Liver (tissue), 9 donors: Measurements from ENCODE around the gene DGKA. TPM values are rescaled to one million over a fixed set of nuclear protein-coding genes. Genes with fewer than 3 reads are reported as not detected.

Experiments used
- DNase-seq: peaks from one replicate; pipeline ENCODE4 v3.0.0-alpha.2; 2017; ENCODE audit warnings: low spot score
- H3K27ac ChIP-seq, 2 donors: one replicate each; pipeline ENCODE4 v1.7.0; 2013; ENCODE audit warnings: inconsistent platforms in 2 of 2, low read length in 2 of 2, control low read depth in 1 of 2, low read depth in 1 of 2, mild to moderate bottlenecking in 1 of 2
- H3K27me3 ChIP-seq, 4 donors: one replicate each; pipeline versions ENCODE4 v1.6.1 to v1.7.0; 2013; ENCODE audit warnings: low read length in 3 of 4, inconsistent platforms in 1 of 4, mild to moderate bottlenecking in 1 of 4, moderate library complexity in 1 of 4; ENCODE audit not compliant: control insufficient read depth in 4 of 4, insufficient read depth in 4 of 4
- H3K36me3 ChIP-seq, 4 donors: one replicate each; pipeline versions ENCODE4 v1.6.1 to v1.7.0; 2013; ENCODE audit warnings: low read length in 3 of 4, mild to moderate bottlenecking in 3 of 4, low read depth in 1 of 4, moderate library complexity in 1 of 4; ENCODE audit not compliant: control insufficient read depth in 4 of 4, insufficient read depth in 3 of 4
- H3K4me1 ChIP-seq, 4 donors: one replicate each; pipeline versions ENCODE4 v1.6.1 to v1.7.0; 2013; ENCODE audit warnings: low read length in 3 of 4, mild to moderate bottlenecking in 3 of 4, moderate library complexity in 1 of 4; ENCODE audit not compliant: control insufficient read depth in 4 of 4, insufficient read depth in 4 of 4
- H3K4me3 ChIP-seq, 3 donors: one replicate each; pipeline versions ENCODE4 v1.6.1 to v1.7.0; 2013; ENCODE audit warnings: low read length in 3 of 3, control low read depth in 1 of 3, low read depth in 1 of 3, mild to moderate bottlenecking in 1 of 3
- H3K9ac ChIP-seq, 2 donors: one replicate each; pipeline ENCODE4 v1.7.0; 2013; ENCODE audit warnings: low read length in 2 of 2, mild to moderate bottlenecking in 2 of 2, moderate library complexity in 2 of 2, control low read depth in 1 of 2, low read depth in 1 of 2
- H3K9me3 ChIP-seq, 4 donors: one replicate each; pipeline versions ENCODE4 v1.6.1 to v1.7.0; 2013; ENCODE audit warnings: low read length in 3 of 4; ENCODE audit not compliant: control insufficient read depth in 4 of 4
- EGR1 ChIP-seq, 2 donors: IDR thresholded peaks; 2 replicates each; pipeline ENCODE4 v1.6.1; 2016 to 2018; ENCODE audit warnings: antibody characterized with exemption in 2 of 2, low read depth in 2 of 2
- FOXA1 ChIP-seq: IDR thresholded peaks from 2 replicates; pipeline ENCODE4 v1.6.1; 2016; ENCODE audit warnings: antibody characterized with exemption
- FOXA2 ChIP-seq: IDR thresholded peaks from 2 replicates; pipeline ENCODE4 v1.6.1; 2016; ENCODE audit warnings: antibody characterized with exemption
- GABPA ChIP-seq, 2 donors: IDR thresholded peaks in 1 of 2; conservative IDR thresholded peaks in 1 of 2; 2 replicates each; pipeline ENCODE4 v1.6.1; 2016; ENCODE audit warnings: antibody characterized with exemption in 2 of 2, mild to moderate bottlenecking in 1 of 2, moderate library complexity in 1 of 2
- HNF4A ChIP-seq, 2 donors: conservative IDR thresholded peaks; 2 replicates each; pipeline ENCODE4 v1.6.1; 2016; ENCODE audit warnings: antibody characterized with exemption in 2 of 2, mild to moderate bottlenecking in 2 of 2
- HNF4G ChIP-seq: IDR thresholded peaks from 2 replicates; pipeline ENCODE4 v1.6.1; 2016; ENCODE audit warnings: antibody characterized with exemption
- JUND ChIP-seq, 2 donors: IDR thresholded peaks; 2 replicates each; pipeline ENCODE4 v1.6.1; 2016; ENCODE audit warnings: antibody characterized with exemption in 2 of 2
- NR2F2 ChIP-seq: IDR thresholded peaks from 2 replicates; pipeline ENCODE4 v1.6.1; 2016; ENCODE audit warnings: antibody characterized with exemption
- RAD21 ChIP-seq, 2 donors: IDR thresholded peaks; 2 replicates each; pipeline ENCODE4 v1.6.1; 2016; ENCODE audit warnings: antibody characterized with exemption in 2 of 2, mild to moderate bottlenecking in 2 of 2
- RXRA ChIP-seq, 2 donors: IDR thresholded peaks; 2 replicates each; pipeline ENCODE4 v1.6.1; 2017 to 2018; ENCODE audit warnings: antibody characterized with exemption in 2 of 2, mild to moderate bottlenecking in 1 of 2
- SP1 ChIP-seq: IDR thresholded peaks from 2 replicates; pipeline ENCODE4 v1.6.1; 2018; ENCODE audit warnings: antibody characterized with exemption, mild to moderate bottlenecking
- TAF1 ChIP-seq: conservative IDR thresholded peaks from 2 replicates; pipeline ENCODE4 v1.6.1; 2016; ENCODE audit warnings: antibody characterized with exemption, mild to moderate bottlenecking
- YY1 ChIP-seq: IDR thresholded peaks from 2 replicates; pipeline ENCODE4 v1.6.1; 2016; ENCODE audit warnings: antibody characterized with exemption, mild to moderate bottlenecking
- ZBTB33 ChIP-seq: IDR thresholded peaks from 2 replicates; pipeline ENCODE4 v1.6.1; 2016; ENCODE audit warnings: antibody characterized with exemption
- WGBS: extraction: QIAGEN DNeasy Blood & Tissue Kit; methylation state at CpG from one replicate; pipeline ENCODE4 v1.1.7; 2013; 5-methylcytosine and 5-hydroxymethylcytosine counted together
- polyA plus RNA-seq, 2 donors: library from polyadenylated mRNA; stranded (reverse) in 1 of 2; unstranded in 1 of 2; fragments of 200-250 nt in 1 of 2; fragments of >200 nt in 1 of 2; fragmentation: Nextera tagmentation in 1 of 2; extraction: Ambion mirVana in 1 of 2; gene quantifications; one replicate each; pipeline versions ENCODE4 v1.2.1 to v1.2.3, GENCODE V29; 2013 to 2015
- total RNA-seq, 2 donors: library from RNA; depleted of rRNA; stranded (reverse); fragments of >200 nt; gene quantifications; one replicate each; pipeline ENCODE4 v1.2.3, GENCODE V29; 2014
- TF ChIP-seq, protein P1 (sequence below): IDR thresholded peaks from 2 replicates; pipeline ENCODE4 v1.6.1; 2016; ENCODE audit warnings: antibody characterized with exemption
- TF ChIP-seq, protein P2 (sequence below): fragments of 150-350 bp; IDR thresholded peaks from 2 replicates; pipeline ENCODE4 v1.5.1; 2017; ENCODE audit warnings: improper control_type of control experiment, low read depth, low read length; ENCODE audit not compliant: missing input control
- TF ChIP-seq, protein P3 (sequence below): IDR thresholded peaks from 2 replicates; pipeline ENCODE4 v1.6.1; 2016; ENCODE audit warnings: antibody characterized with exemption
- TF ChIP-seq, protein P4 (sequence below): IDR thresholded peaks from 2 replicates; pipeline ENCODE4 v1.6.1; 2016; ENCODE audit warnings: antibody characterized with exemption, mild to moderate bottlenecking
- donor health status: healthy.
- donor health status: healthy.
- donor health status: healthy.
- donor health status: healthy.
- donor health status: healthy.

The DGKA gene
- total and polyA plus RNA-seq, 4 donors = 2.1 to 10.5 (median 5.1) TPM

DNA sequence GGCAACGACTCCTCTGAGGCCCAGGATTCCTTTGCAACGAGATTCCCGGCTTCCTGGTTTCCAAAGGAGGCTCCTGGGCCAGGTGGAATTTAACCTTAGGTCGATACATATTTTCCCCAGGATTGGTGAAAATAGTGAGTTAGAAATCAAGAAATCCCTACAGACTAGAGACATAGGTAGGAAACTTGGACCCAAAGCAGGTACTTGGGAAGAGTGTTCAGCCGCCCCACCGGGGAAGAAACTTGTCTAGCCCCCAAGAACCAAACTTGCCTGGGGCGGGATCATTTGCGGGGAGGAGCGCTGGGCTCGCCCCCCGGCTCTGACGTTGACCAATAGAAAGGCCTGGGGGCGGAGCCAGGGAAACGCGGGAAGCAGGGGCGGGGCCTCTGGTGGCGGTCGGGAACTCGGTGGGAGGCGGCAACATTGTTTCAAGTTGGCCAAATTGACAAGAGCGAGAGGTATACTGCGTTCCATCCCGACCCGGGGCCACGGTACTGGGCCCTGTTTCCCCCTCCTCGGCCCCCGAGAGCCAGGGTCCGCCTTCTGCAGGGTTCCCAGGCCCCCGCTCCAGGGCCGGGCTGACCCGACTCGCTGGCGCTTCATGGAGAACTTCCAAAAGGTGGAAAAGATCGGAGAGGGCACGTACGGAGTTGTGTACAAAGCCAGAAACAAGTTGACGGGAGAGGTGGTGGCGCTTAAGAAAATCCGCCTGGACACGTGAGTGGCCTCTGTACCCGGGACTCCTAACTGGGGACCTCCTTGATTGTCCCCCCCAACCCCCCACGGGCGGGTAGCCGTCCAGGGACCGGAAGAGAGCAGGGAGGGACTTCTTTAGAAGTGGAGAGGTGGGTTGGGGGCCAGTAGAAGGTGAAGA is 35.7 kb downstream of the DGKA start, which contains the start of gene CDK2:
Gene CDK2, plus strand, starts transcription at position 423 of the 874 bp plus-strand sequence. Its CDS starts 179 bp downstream, at position 602.
- Histone ChIP-seq H3K36me3 (peaks cover 0 to 4% (median 0%) of the 10 kb centered on the region in 4 donors), H3K9ac (peak within 1 kb of the TSS; percentile 65 to 80), H3K9me3 (no peaks in the 10 kb centered on the region), H3K4me3 (peak within 1 kb of the TSS; percentile 62 to 88 (median 64)), H3K4me1 (peaks cover 7 to 17% (median 11%) of the 10 kb centered on the region in 4 donors), H3K27me3 (no peaks in the 10 kb centered on the region), H3K27ac (peak within 1 kb of the TSS; percentile 65 to 86)
- WGBS = under 1% methylated on average over 45 of the region's 45 CpGs
- TF ChIP-seq GABPA (IDR thresholded peaks at IDR 0.05 in 1 of 2, conservative IDR thresholded peaks at IDR 0.05 in 1 of 2) (no peak), JUND (IDR thresholded peaks at IDR 0.05) (peak in 1 of 2 donors; percentile 31), TAF1 (peak; percentile 27), EGR1 (IDR thresholded peaks at IDR 0.05; ENCODE audit: low read depth in 2 of 2) (no peak), RXRA (IDR thresholded peaks at IDR 0.05) (peak in 1 of 2 donors; percentile 19), HNF4A (conservative IDR thresholded peaks at IDR 0.05) (peak; percentile 59 to 69), FOXA2 (no peak), FOXA1 (no peak), HNF4G (no peak), RAD21 (IDR thresholded peaks at IDR 0.05) (peak; percentile 4 to 14), NR2F2 (peak; percentile 7), SP1 (peak; percentile 66)
- TF ChIP-seq, protein P1, sequence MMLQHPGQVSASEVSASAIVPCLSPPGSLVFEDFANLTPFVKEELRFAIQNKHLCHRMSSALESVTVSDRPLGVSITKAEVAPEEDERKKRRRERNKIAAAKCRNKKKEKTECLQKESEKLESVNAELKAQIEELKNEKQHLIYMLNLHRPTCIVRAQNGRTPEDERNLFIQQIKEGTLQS = no peak
- TF ChIP-seq, protein P2, sequence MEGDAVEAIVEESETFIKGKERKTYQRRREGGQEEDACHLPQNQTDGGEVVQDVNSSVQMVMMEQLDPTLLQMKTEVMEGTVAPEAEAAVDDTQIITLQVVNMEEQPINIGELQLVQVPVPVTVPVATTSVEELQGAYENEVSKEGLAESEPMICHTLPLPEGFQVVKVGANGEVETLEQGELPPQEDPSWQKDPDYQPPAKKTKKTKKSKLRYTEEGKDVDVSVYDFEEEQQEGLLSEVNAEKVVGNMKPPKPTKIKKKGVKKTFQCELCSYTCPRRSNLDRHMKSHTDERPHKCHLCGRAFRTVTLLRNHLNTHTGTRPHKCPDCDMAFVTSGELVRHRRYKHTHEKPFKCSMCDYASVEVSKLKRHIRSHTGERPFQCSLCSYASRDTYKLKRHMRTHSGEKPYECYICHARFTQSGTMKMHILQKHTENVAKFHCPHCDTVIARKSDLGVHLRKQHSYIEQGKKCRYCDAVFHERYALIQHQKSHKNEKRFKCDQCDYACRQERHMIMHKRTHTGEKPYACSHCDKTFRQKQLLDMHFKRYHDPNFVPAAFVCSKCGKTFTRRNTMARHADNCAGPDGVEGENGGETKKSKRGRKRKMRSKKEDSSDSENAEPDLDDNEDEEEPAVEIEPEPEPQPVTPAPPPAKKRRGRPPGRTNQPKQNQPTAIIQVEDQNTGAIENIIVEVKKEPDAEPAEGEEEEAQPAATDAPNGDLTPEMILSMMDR = no peak
- TF ChIP-seq, protein P3, sequence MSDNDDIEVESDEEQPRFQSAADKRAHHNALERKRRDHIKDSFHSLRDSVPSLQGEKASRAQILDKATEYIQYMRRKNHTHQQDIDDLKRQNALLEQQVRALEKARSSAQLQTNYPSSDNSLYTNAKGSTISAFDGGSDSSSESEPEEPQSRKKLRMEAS = no peak
- peak; percentile 95 for DNase-seq

- Histone ChIP-seq H3K9me3 (no peaks in the 10 kb centered on the region), H3K27me3 (no peaks in the 10 kb centered on the region), H3K4me1 (peaks cover 10 to 30% (median 20%) of the 10 kb centered on the region in 4 donors), H3K27ac (no peak overlapping the region), H3K36me3 (peaks cover 0 to 4% (median 0%) of the 10 kb centered on the region in 4 donors), H3K4me3 (no peak overlapping the region), H3K9ac (no peak overlapping the region)
- 95% methylated on average over 4 of the region's 4 CpGs for WGBS
- DNase-seq = no peak
- TF ChIP-seq, protein P2 = no peak
- TF ChIP-seq RXRA (IDR thresholded peaks at IDR 0.05) (no peak), SP1 (no peak), GABPA (IDR thresholded peaks at IDR 0.05 in 1 of 2, conservative IDR thresholded peaks at IDR 0.05 in 1 of 2) (no peak), NR2F2 (no peak), HNF4A (conservative IDR thresholded peaks at IDR 0.05) (no peak), EGR1 (IDR thresholded peaks at IDR 0.05; ENCODE audit: low read depth in 2 of 2) (no peak), HNF4G (no peak), YY1 (no peak), JUND (IDR thresholded peaks at IDR 0.05) (no peak), ZBTB33 (no peak), RAD21 (IDR thresholded peaks at IDR 0.05) (no peak), FOXA1 (no peak)
- TF ChIP-seq, protein P4, sequence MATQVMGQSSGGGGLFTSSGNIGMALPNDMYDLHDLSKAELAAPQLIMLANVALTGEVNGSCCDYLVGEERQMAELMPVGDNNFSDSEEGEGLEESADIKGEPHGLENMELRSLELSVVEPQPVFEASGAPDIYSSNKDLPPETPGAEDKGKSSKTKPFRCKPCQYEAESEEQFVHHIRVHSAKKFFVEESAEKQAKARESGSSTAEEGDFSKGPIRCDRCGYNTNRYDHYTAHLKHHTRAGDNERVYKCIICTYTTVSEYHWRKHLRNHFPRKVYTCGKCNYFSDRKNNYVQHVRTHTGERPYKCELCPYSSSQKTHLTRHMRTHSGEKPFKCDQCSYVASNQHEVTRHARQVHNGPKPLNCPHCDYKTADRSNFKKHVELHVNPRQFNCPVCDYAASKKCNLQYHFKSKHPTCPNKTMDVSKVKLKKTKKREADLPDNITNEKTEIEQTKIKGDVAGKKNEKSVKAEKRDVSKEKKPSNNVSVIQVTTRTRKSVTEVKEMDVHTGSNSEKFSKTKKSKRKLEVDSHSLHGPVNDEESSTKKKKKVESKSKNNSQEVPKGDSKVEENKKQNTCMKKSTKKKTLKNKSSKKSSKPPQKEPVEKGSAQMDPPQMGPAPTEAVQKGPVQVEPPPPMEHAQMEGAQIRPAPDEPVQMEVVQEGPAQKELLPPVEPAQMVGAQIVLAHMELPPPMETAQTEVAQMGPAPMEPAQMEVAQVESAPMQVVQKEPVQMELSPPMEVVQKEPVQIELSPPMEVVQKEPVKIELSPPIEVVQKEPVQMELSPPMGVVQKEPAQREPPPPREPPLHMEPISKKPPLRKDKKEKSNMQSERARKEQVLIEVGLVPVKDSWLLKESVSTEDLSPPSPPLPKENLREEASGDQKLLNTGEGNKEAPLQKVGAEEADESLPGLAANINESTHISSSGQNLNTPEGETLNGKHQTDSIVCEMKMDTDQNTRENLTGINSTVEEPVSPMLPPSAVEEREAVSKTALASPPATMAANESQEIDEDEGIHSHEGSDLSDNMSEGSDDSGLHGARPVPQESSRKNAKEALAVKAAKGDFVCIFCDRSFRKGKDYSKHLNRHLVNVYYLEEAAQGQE = no peak
- TF ChIP-seq, protein P1 = no peak
- TF ChIP-seq, protein P3 = no peak
These were observed 38.4 kb downstream of the DGKA start for GRCh38 chr12:55969356-55969755.
